ENCODE data around the gene ARHGAP30. TPM values are rescaled to one million over a fixed set of nuclear protein-coding genes. Genes with fewer than 3 reads are reported as not detected.

ARHGAP30 gene
- total and polyA plus RNA-seq, 12 donors: 1.2 to 16.4 (median 1.9) TPM

GRCh38 chr1:161114556-161114955 lies 44.9 kb upstream of the ARHGAP30 start:
- intact Hi-C loops (cut with DNase I): no loop called here
- no peak overlapping the region for H3K4me3 ChIP-seq
- H3K27ac ChIP-seq: no peak overlapping the region
- no peak for TF ChIP-seq CTCF (IDR thresholded peaks at IDR 0.05)
- no peaks in the 10 kb centered on the region for H3K9me3 ChIP-seq
- H3K4me1 ChIP-seq: peaks cover 11 to 75% (median 56%) of the 10 kb centered on the region in 9 donors
- WGBS, 2 donors: 85 to 91% methylated on average over 2 of the region's 2 CpGs
- H3K36me3 ChIP-seq: peaks cover 0 to 23% (median 0%) of the 10 kb centered on the region in 9 donors
- no peaks in the 10 kb centered on the region for H3K27me3 ChIP-seq
- ATAC-seq (no peak), DNase-seq (no peak)

- no peak for ATAC-seq
- H3K4me3 ChIP-seq: no peak overlapping the region
- peaks cover 8 to 69% (median 50%) of the 10 kb centered on the region in 9 donors for H3K4me1 ChIP-seq
- no peak overlapping the region for H3K27ac ChIP-seq
- TF ChIP-seq CTCF (IDR thresholded peaks at IDR 0.05): no peak
- no peaks in the 10 kb centered on the region for H3K9me3 ChIP-seq
- WGBS, 2 donors: 82 to 90% methylated on average over 1 of the region's 1 CpG
- DNase-seq: no peak
- intact Hi-C loops (cut with DNase I): no loop called here
- peaks cover 0 to 30% (median 0%) of the 10 kb centered on the region in 9 donors for H3K36me3 ChIP-seq
- H3K27me3 ChIP-seq: no peaks in the 10 kb centered on the region
These were observed 44.2 kb upstream of the ARHGAP30 start for GRCh38 chr1:161113915-161114314.

GRCh38 chr1:161111527-161111926 lies 41.8 kb upstream of the ARHGAP30 start:
- Histone ChIP-seq H3K4me3 (no peak overlapping the region), H3K27me3 (no peaks in the 10 kb centered on the region), H3K9me3 (no peaks in the 10 kb centered on the region), H3K4me1 (peaks cover 0 to 54% (median 37%) of the 10 kb centered on the region in 9 donors), H3K27ac (no peak overlapping the region), H3K36me3 (peaks cover 0 to 34% (median 0%) of the 10 kb centered on the region in 9 donors)
- intact Hi-C loops (cut with DNase I): no loop called here
- DNase-seq: no peak
- no peak for ATAC-seq
- no peak for TF ChIP-seq CTCF (IDR thresholded peaks at IDR 0.05)
- WGBS, 2 donors: 78 to 79% methylated on average over 2 of the region's 2 CpGs

GRCh38 chr1:161111117-161111516 lies 41.4 kb upstream of the ARHGAP30 start:
- DNase-seq (no peak), ATAC-seq (no peak)
- no peak for TF ChIP-seq CTCF (IDR thresholded peaks at IDR 0.05)
- Histone ChIP-seq H3K4me1 (peaks cover 0 to 50% (median 33%) of the 10 kb centered on the region in 9 donors), H3K27ac (no peak overlapping the region), H3K27me3 (no peaks in the 10 kb centered on the region), H3K4me3 (no peak overlapping the region), H3K9me3 (no peaks in the 10 kb centered on the region), H3K36me3 (peaks cover 0 to 34% (median 0%) of the 10 kb centered on the region in 9 donors)
- WGBS, 2 donors: 94 to 96% methylated on average over 3 of the region's 3 CpGs
- intact Hi-C loops (cut with DNase I): no loop called here
